GM19467 (cell line): ENCODE measurements around the gene ABHD14A.
"Not testable (repeated sequence)": the region's sequence is repeated elsewhere in the genome, so short reads cannot be mapped to it uniquely, and the experiment has no call there.

Experiments
- ATAC-seq: cut with Tn5 transposase; IDR thresholded peaks from one replicate; pipeline ENCODE4 v1.9.1; 2021; ENCODE audit warnings: mild to moderate bottlenecking, moderate library complexity; ENCODE audit not compliant: unreplicated experiment

The ABHD14A gene

GRCh38 chr3:51990501-51990971 is 15.7 kb downstream of the ABHD14A start:
- ATAC-seq: not testable (repeated sequence)

- no peak for ATAC-seq
Measured at GRCh38 chr3:51992017-51992682, 17.3 kb downstream of the ABHD14A start.

GRCh38 chr3:51993657-51994056 is 18.8 kb downstream of the ABHD14A start:
- not testable (repeated sequence) for ATAC-seq

GRCh38 chr3:51994530-51994929 is 19.7 kb downstream of the ABHD14A start:
- no peak for ATAC-seq

- peak; percentile 79 for ATAC-seq
Measured at GRCh38 chr3:51995346-51996163, 20.7 kb downstream of the ABHD14A start, which contains the start of gene RPL29. TSS of gene RPL29 (minus strand) at chr3:51995895. CDS start at chr3:51995461, 434 bp downstream.

- ATAC-seq: no peak
Measured at GRCh38 chr3:51997172-51997571, 22.3 kb downstream of the ABHD14A start.

- no peak for ATAC-seq
Measured at GRCh38 chr3:51997935-51998596, 23.2 kb downstream of the ABHD14A start.

GRCh38 chr3:51998774-51999173 is 23.9 kb downstream of the ABHD14A start:
- ATAC-seq: no peak

GRCh38 chr3:51999846-52000245 is 25.0 kb downstream of the ABHD14A start:
- no peak for ATAC-seq

- peak; percentile 59 for ATAC-seq
Measured at GRCh38 chr3:52001443-52001974, 26.6 kb downstream of the ABHD14A start.

GRCh38 chr3:52002748-52003147 is 27.9 kb downstream of the ABHD14A start:
- ATAC-seq: no peak

GRCh38 chr3:52004163-52004787 is 29.4 kb downstream of the ABHD14A start:
- no peak for ATAC-seq

- no peak for ATAC-seq
Measured at GRCh38 chr3:52004906-52005395, 30.1 kb downstream of the ABHD14A start.

GRCh38 chr3:52005571-52005986 is 30.7 kb downstream of the ABHD14A start:
- no peak for ATAC-seq

- no peak for ATAC-seq
Measured at GRCh38 chr3:52006017-52006819, 31.4 kb downstream of the ABHD14A start.

GRCh38 chr3:52006820-52007133 is 31.9 kb downstream of the ABHD14A start:
- no peak for ATAC-seq

- ATAC-seq: no peak
Measured at GRCh38 chr3:52007291-52007690, 32.4 kb downstream of the ABHD14A start.

GRCh38 chr3:52010431-52010830 is 35.6 kb downstream of the ABHD14A start:
- ATAC-seq: no peak

GRCh38 chr3:52012699-52013098 is 37.8 kb downstream of the ABHD14A start:
- ATAC-seq: no peak
